Smooth muscle cell (in vitro differentiated cells): Measurements from ENCODE around the gene BCR. TPM values are rescaled to one million over a fixed set of nuclear protein-coding genes. Genes with fewer than 3 reads are reported as not detected.
A peak's percentile ranks its signal among the peaks of the same experiment; 100 is the strongest.

Source experiments
- DNase-seq: peaks from one replicate; lab custom pipeline; 2025; ENCODE audit not compliant: unreplicated experiment; lab: John Stamatoyannopoulos, UW
- H2AFZ ChIP-seq: fragments of 200-600 bp; sonication (generic); 2 replicates; pipeline ENCODE4 v1.6.0; 2016; ENCODE audit warnings: antibody characterized with exemption, low read depth, mild to moderate bottlenecking
- H3F3A ChIP-seq: fragments of 200-600 bp; sonication (generic); 2 replicates; pipeline ENCODE4 v1.6.0; 2017; ENCODE audit warnings: antibody characterized with exemption, low read depth
- H3K27ac ChIP-seq: fragments of 200-600 bp; sonication (generic); 2 replicates; pipeline ENCODE4 v1.5.1; 2016; ENCODE audit warnings: low read depth, mild to moderate bottlenecking
- H3K27me3 ChIP-seq: fragments of 200-600 bp; sonication (generic); 2 replicates; pipeline ENCODE4 v1.6.1; 2016; ENCODE audit warnings: low read depth, mild to moderate bottlenecking
- H3K36me3 ChIP-seq: fragments of 200-600 bp; sonication (generic); 2 replicates; pipeline ENCODE4 v1.5.1; 2016; ENCODE audit warnings: low read depth
- H3K4me1 ChIP-seq: fragments of 200-600 bp; sonication (generic); 2 replicates; pipeline ENCODE4 v1.5.1; 2016; ENCODE audit warnings: low read depth
- H3K4me2 ChIP-seq: fragments of 200-600 bp; sonication (generic); 2 replicates; pipeline ENCODE4 v1.6.0; 2016; ENCODE audit warnings: mild to moderate bottlenecking
- H3K4me3 ChIP-seq: fragments of 200-600 bp; sonication (generic); 2 replicates; pipeline ENCODE4 v1.5.1; 2016; ENCODE audit warnings: mild to moderate bottlenecking
- H3K79me2 ChIP-seq: fragments of 200-600 bp; sonication (generic); 2 replicates; pipeline ENCODE4 v1.6.0; 2016; ENCODE audit warnings: low read depth, mild to moderate bottlenecking
- H3K9ac ChIP-seq: fragments of 200-600 bp; sonication (generic); 2 replicates; pipeline ENCODE4 v1.6.0; 2016; ENCODE audit warnings: low read depth
- H3K9me3 ChIP-seq: fragments of 200-600 bp; sonication (generic); replicated peaks from 2 replicates; pipeline ENCODE4 v1.5.1; 2016; ENCODE audit warnings: low read depth
- H4K20me1 ChIP-seq: fragments of 200-600 bp; sonication (generic); 2 replicates; pipeline ENCODE4 v1.6.0; 2016; ENCODE audit warnings: low read depth
- WGBS: methylation state at CpG from one replicate; pipeline ENCODE4 v1.1.7; 2016; ENCODE audit warnings: low lambda C conversion rate; 5-methylcytosine and 5-hydroxymethylcytosine counted together
- polyA plus RNA-seq: library from polyadenylated mRNA; unstranded; fragments of >200 nt; fragmentation: Nextera tagmentation; extraction: Ambion mirVana; gene quantifications from 2 replicates; pipeline ENCODE4 v1.2.1, GENCODE V29; 2016
- total RNA-seq: library from RNA; depleted of rRNA; stranded (reverse); fragments of >200 nt; gene quantifications from 2 replicates; pipeline ENCODE4 v1.2.3, GENCODE V29; 2014
- TF ChIP-seq, protein P1 (sequence below): fragments of 200-600 bp; sonication (generic); IDR thresholded peaks from 2 replicates; pipeline ENCODE4 v1.5.1; 2017; ENCODE audit warnings: borderline replicate concordance, mild to moderate bottlenecking, antibody characterized with exemption; ENCODE audit not compliant: insufficient read depth, poor library complexity, severe bottlenecking

Gene BCR
- total and polyA plus RNA-seq, 2 experiments from 2014 or later, result 11.1 to 13.4 TPM

GRCh38 chr22:23181721-23182308 lies 1.5 kb downstream of the BCR start:
- peaks cover 2% of the 10 kb centered on the region for H3F3A ChIP-seq
- H3K9me3 ChIP-seq, result no peaks in the 10 kb centered on the region
- no peak for DNase-seq
- TF ChIP-seq, protein P1, sequence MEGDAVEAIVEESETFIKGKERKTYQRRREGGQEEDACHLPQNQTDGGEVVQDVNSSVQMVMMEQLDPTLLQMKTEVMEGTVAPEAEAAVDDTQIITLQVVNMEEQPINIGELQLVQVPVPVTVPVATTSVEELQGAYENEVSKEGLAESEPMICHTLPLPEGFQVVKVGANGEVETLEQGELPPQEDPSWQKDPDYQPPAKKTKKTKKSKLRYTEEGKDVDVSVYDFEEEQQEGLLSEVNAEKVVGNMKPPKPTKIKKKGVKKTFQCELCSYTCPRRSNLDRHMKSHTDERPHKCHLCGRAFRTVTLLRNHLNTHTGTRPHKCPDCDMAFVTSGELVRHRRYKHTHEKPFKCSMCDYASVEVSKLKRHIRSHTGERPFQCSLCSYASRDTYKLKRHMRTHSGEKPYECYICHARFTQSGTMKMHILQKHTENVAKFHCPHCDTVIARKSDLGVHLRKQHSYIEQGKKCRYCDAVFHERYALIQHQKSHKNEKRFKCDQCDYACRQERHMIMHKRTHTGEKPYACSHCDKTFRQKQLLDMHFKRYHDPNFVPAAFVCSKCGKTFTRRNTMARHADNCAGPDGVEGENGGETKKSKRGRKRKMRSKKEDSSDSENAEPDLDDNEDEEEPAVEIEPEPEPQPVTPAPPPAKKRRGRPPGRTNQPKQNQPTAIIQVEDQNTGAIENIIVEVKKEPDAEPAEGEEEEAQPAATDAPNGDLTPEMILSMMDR, result no peak
- peak overlapping the region; percentile 77 for H3K4me2 ChIP-seq
- H2AFZ ChIP-seq, result no peak overlapping the region
- peaks cover 39% of the 10 kb centered on the region for H3K79me2 ChIP-seq
- peaks cover 56% of the 10 kb centered on the region for H4K20me1 ChIP-seq
- H3K9ac ChIP-seq, result no peak overlapping the region
- peaks cover 20% of the 10 kb centered on the region for H3K4me1 ChIP-seq
- H3K4me3 ChIP-seq, result peak overlapping the region; percentile 54
- H3K27me3 ChIP-seq, result no peaks in the 10 kb centered on the region
- no peak overlapping the region for H3K27ac ChIP-seq
- WGBS, result 28% methylated on average over 43 of the region's 43 CpGs
- no peaks in the 10 kb centered on the region for H3K36me3 ChIP-seq

- peaks cover 42% of the 10 kb centered on the region for H3K79me2 ChIP-seq
- H3K4me1 ChIP-seq, result peaks cover 20% of the 10 kb centered on the region
- 24% methylated on average over 12 of the region's 12 CpGs for WGBS
- H2AFZ ChIP-seq, result no peak overlapping the region
- H4K20me1 ChIP-seq, result peaks cover 63% of the 10 kb centered on the region
- TF ChIP-seq, protein P1, result no peak
- peak overlapping the region; percentile 54 for H3K4me3 ChIP-seq
- DNase-seq, result no peak
- no peak overlapping the region for H3K27ac ChIP-seq
- H3F3A ChIP-seq, result peaks cover 2% of the 10 kb centered on the region
- H3K4me2 ChIP-seq, result peak overlapping the region; percentile 77
- H3K9me3 ChIP-seq, result no peaks in the 10 kb centered on the region
- H3K27me3 ChIP-seq, result no peaks in the 10 kb centered on the region
- H3K36me3 ChIP-seq, result no peaks in the 10 kb centered on the region
- no peak overlapping the region for H3K9ac ChIP-seq
Observed at GRCh38 chr22:23182309-23183060, 2.2 kb downstream of the BCR start.

DNA sequence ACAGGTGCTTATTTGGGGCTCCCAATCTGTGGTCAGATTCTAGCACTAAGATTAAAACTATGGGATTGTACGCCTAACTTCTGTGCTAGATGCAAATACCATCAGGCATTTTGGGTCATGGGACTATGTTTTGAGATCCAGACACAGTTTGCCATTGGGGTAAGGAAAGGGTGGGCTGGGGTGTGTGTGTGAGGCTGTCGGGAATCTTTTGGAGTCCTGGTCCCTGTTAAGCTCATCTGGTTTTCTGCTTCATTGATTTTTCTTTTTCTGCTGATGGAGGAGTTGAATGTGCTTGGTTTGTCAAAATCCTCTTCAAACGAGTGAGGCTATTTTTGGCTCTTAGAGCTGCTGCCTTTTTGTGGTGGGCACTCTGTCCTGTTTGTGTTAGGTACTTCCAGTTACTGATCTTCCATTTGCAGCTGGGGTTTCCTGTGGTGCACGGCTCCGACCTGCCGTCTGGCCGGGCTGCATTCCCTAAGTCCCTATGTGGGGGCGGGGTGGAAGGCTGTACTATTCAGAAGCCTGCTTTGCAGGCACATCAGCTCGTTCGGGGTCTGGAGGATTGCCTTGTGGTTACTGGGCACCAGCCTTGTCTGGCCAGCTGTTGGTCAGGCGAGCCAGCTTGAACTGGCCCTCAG lies 2.9 kb downstream of the BCR start:
- Histone ChIP-seq H3K27me3 (no peaks in the 10 kb centered on the region), H3K79me2 (peaks cover 42% of the 10 kb centered on the region), H3K36me3 (no peaks in the 10 kb centered on the region), H2AFZ (no peak overlapping the region), H3K9ac (no peak overlapping the region), H3K4me3 (peak overlapping the region; percentile 54), H4K20me1 (peaks cover 70% of the 10 kb centered on the region), H3K9me3 (no peaks in the 10 kb centered on the region), H3K27ac (no peak overlapping the region), H3K4me2 (peak overlapping the region; percentile 77), H3F3A (peaks cover 6% of the 10 kb centered on the region), H3K4me1 (peaks cover 22% of the 10 kb centered on the region)
- WGBS, result 10% methylated on average over 11 of the region's 11 CpGs
- no peak for DNase-seq
- TF ChIP-seq, protein P1, result no peak
